ENCODE measurements around the gene CD200.
A peak's percentile ranks its signal among the peaks of the same experiment; 100 is the strongest.

The CD200 gene

GRCh38 chr3:112315791-112316190 lies 17.2 kb upstream of the CD200 start:
- Mint-ChIP-seq H3K4me1 (peaks cover 4% of the 10 kb centered on the region), H3K27me3 (no peaks in the 10 kb centered on the region), H3K27ac (no peak overlapping the region), H3K9me3 (no peaks in the 10 kb centered on the region), H3K4me3 (no peak overlapping the region), H3K36me3 (ENCODE audit: low read depth) (peaks cover 3% of the 10 kb centered on the region)
- ATAC-seq, result no peak
- no peak for DNase-seq

- Mint-ChIP-seq H3K4me1 (peaks cover 4% of the 10 kb centered on the region), H3K27ac (no peak overlapping the region), H3K9me3 (no peaks in the 10 kb centered on the region), H3K36me3 (ENCODE audit: low read depth) (peaks cover 3% of the 10 kb centered on the region), H3K27me3 (peaks cover 5% of the 10 kb centered on the region), H3K4me3 (no peak overlapping the region)
- no peak for DNase-seq
- ATAC-seq, result no peak
Measured at GRCh38 chr3:112319516-112320276, 13.3 kb upstream of the CD200 start.

- ATAC-seq (no peak), DNase-seq (no peak)
- Mint-ChIP-seq H3K9me3 (no peaks in the 10 kb centered on the region), H3K36me3 (ENCODE audit: low read depth) (peaks cover 1% of the 10 kb centered on the region), H3K4me1 (peaks cover 4% of the 10 kb centered on the region), H3K4me3 (no peak overlapping the region), H3K27ac (no peak overlapping the region), H3K27me3 (peaks cover 7% of the 10 kb centered on the region)
Measured at GRCh38 chr3:112320691-112321090, 12.3 kb upstream of the CD200 start.

GRCh38 chr3:112321867-112322652 lies 10.9 kb upstream of the CD200 start:
- H3K27ac Mint-ChIP-seq, result no peak overlapping the region

GRCh38 chr3:112327371-112327951 lies 5.5 kb upstream of the CD200 start:
- H3K27ac Mint-ChIP-seq, result no peak overlapping the region
- no peaks in the 10 kb centered on the region for H3K9me3 Mint-ChIP-seq
- peaks cover 10% of the 10 kb centered on the region for H3K4me1 Mint-ChIP-seq
- DNase-seq (no peak), ATAC-seq (peak; percentile 99)
- H3K4me3 Mint-ChIP-seq, result no peak overlapping the region
- peaks cover 7% of the 10 kb centered on the region for H3K27me3 Mint-ChIP-seq
- H3K36me3 Mint-ChIP-seq (ENCODE audit: low read depth), result no peaks in the 10 kb centered on the region

More at GRCh38 chr3:112321867-112322652, 10.9 kb upstream of the CD200 start:
- H3K4me3 Mint-ChIP-seq, result no peak overlapping the region
- DNase-seq (no peak), ATAC-seq (no peak)
- H3K4me1 Mint-ChIP-seq, result peaks cover 4% of the 10 kb centered on the region
- no peaks in the 10 kb centered on the region for H3K36me3 Mint-ChIP-seq (ENCODE audit: low read depth)
- no peaks in the 10 kb centered on the region for H3K9me3 Mint-ChIP-seq
- peaks cover 7% of the 10 kb centered on the region for H3K27me3 Mint-ChIP-seq

- H3K4me1 Mint-ChIP-seq, result peaks cover 35% of the 10 kb centered on the region
- no peak overlapping the region for H3K27ac Mint-ChIP-seq
- peaks cover 28% of the 10 kb centered on the region for H3K36me3 Mint-ChIP-seq (ENCODE audit: low read depth)
- DNase-seq, result no peak
- H3K9me3 Mint-ChIP-seq, result no peaks in the 10 kb centered on the region
- no peak overlapping the region for H3K4me3 Mint-ChIP-seq
- no peaks in the 10 kb centered on the region for H3K27me3 Mint-ChIP-seq
- ATAC-seq, result no peak
Measured at GRCh38 chr3:112331851-112332250, 1.1 kb upstream of the CD200 start.

- DNase-seq (peak; percentile 29), ATAC-seq (peak; percentile 27)
- H3K27ac Mint-ChIP-seq, result peak overlapping the region; percentile 88
- H3K9me3 Mint-ChIP-seq, result no peaks in the 10 kb centered on the region
- peak overlapping the region; percentile 98 for H3K4me3 Mint-ChIP-seq
- no peaks in the 10 kb centered on the region for H3K27me3 Mint-ChIP-seq
- H3K36me3 Mint-ChIP-seq (ENCODE audit: low read depth), result peaks cover 39% of the 10 kb centered on the region
- H3K4me1 Mint-ChIP-seq, result peaks cover 49% of the 10 kb centered on the region
Measured at GRCh38 chr3:112333381-112334317, 693 bp downstream of the CD200 start.

GRCh38 chr3:112334691-112335433 lies 1.9 kb downstream of the CD200 start:
- Mint-ChIP-seq H3K9me3 (no peaks in the 10 kb centered on the region), H3K27ac (peak overlapping the region; percentile 88), H3K27me3 (no peaks in the 10 kb centered on the region), H3K4me3 (peak overlapping the region; percentile 98), H3K4me1 (peaks cover 59% of the 10 kb centered on the region), H3K36me3 (ENCODE audit: low read depth) (peaks cover 49% of the 10 kb centered on the region)
- DNase-seq, result no peak
- no peak for ATAC-seq

GRCh38 chr3:112335434-112335781 lies 2.5 kb downstream of the CD200 start:
- no peak for DNase-seq
- H3K27me3 Mint-ChIP-seq, result no peaks in the 10 kb centered on the region
- H3K9me3 Mint-ChIP-seq, result no peaks in the 10 kb centered on the region
- ATAC-seq, result no peak
- peaks cover 62% of the 10 kb centered on the region for H3K4me1 Mint-ChIP-seq
- H3K27ac Mint-ChIP-seq, result peak overlapping the region; percentile 88
- H3K36me3 Mint-ChIP-seq (ENCODE audit: low read depth), result peaks cover 52% of the 10 kb centered on the region
- H3K4me3 Mint-ChIP-seq, result peak overlapping the region; percentile 98

GRCh38 chr3:112338021-112338726 lies 5.2 kb downstream of the CD200 start:
- Mint-ChIP-seq H3K27me3 (no peaks in the 10 kb centered on the region), H3K4me1 (peaks cover 68% of the 10 kb centered on the region), H3K36me3 (ENCODE audit: low read depth) (peaks cover 73% of the 10 kb centered on the region), H3K27ac (peak overlapping the region; percentile 88), H3K4me3 (peak overlapping the region; percentile 69), H3K9me3 (no peaks in the 10 kb centered on the region)
- peak; percentile 87 for ATAC-seq
- no peak for DNase-seq

- Mint-ChIP-seq H3K27me3 (no peaks in the 10 kb centered on the region), H3K4me3 (peak overlapping the region; percentile 69), H3K36me3 (ENCODE audit: low read depth) (peaks cover 77% of the 10 kb centered on the region), H3K27ac (peak overlapping the region; percentile 88), H3K4me1 (peaks cover 68% of the 10 kb centered on the region), H3K9me3 (no peaks in the 10 kb centered on the region)
- DNase-seq (no peak), ATAC-seq (no peak)
Measured at GRCh38 chr3:112338727-112339056, 5.7 kb downstream of the CD200 start.

- Mint-ChIP-seq H3K9me3 (no peaks in the 10 kb centered on the region), H3K27ac (peak overlapping the region; percentile 61), H3K4me3 (peak overlapping the region; percentile 39), H3K27me3 (no peaks in the 10 kb centered on the region), H3K36me3 (ENCODE audit: low read depth) (peaks cover 78% of the 10 kb centered on the region), H3K4me1 (peaks cover 68% of the 10 kb centered on the region)
- ATAC-seq (no peak), DNase-seq (no peak)
Measured at GRCh38 chr3:112339134-112339533, 6.2 kb downstream of the CD200 start.

- Mint-ChIP-seq H3K27ac (no peak overlapping the region), H3K4me3 (peak overlapping the region; percentile 39), H3K9me3 (no peaks in the 10 kb centered on the region), H3K4me1 (peaks cover 70% of the 10 kb centered on the region), H3K27me3 (no peaks in the 10 kb centered on the region), H3K36me3 (ENCODE audit: low read depth) (peaks cover 78% of the 10 kb centered on the region)
- no peak for DNase-seq
- no peak for ATAC-seq
Measured at GRCh38 chr3:112339609-112340008, 6.7 kb downstream of the CD200 start.

Measured in activated naive CD8-positive, alpha-beta T cell treated with anti-CD3 and anti-CD28 coated beads, Interleukin-2, amount 50 U/mL, for 24 hours (primary cell).